Activated CD8-positive, alpha-beta memory T cell treated with anti-CD3 and anti-CD28 coated beads for 24 hours (primary cell): ENCODE measurements around the gene INPP5D.

Experiments
- DNase-seq: peaks from one replicate; pipeline ENCODE4 v3.0.0-alpha.2; 2020

The INPP5D gene

DNA sequence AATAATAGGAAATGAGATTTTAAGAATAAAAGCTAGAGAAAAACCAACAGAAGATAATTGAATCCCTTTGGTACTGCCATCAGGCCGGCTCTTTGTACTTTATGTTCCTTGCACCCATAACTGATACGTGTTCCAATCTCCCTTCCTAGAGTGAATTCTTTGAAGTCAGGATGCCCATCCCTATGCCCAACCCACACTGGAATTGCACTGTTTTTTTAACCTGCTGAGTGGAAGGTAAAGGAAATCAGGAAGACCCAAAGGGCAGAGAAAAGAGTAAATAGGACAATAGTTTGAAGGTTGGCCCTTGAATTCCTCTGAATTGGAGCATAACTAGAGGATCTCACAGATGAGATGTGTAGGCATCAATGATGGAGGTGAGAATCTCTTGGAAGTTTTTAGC lies 187.0 kb downstream of the INPP5D start:
- DNase-seq: no peak

DNA sequence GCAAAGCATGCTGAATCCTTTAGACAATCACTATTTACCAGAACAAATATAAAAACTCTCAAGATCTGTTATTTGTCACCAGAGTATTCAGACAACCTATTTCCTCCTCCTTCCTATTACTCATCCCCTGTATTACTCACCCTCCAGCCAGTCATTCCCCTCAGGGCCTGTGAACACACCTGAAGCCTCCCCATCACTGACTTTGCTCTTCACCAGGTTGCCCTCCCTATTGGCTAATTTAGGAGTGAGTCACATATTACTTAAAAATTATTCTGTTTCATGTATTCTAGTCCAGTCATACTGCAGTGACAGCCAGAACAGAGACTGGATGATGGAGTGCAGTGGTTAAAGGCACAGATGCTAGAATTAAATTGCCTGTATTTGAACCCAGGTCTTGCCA lies 187.6 kb downstream of the INPP5D start:
- DNase-seq: no peak

GRCh38 chr2:233248999-233249398 lies 188.9 kb downstream of the INPP5D start:
- DNase-seq: no peak

GRCh38 chr2:233250568-233250967 lies 190.4 kb downstream of the INPP5D start:
- no peak for DNase-seq

- DNase-seq: no peak
Observed at GRCh38 chr2:233250985-233251305, 190.8 kb downstream of the INPP5D start.

DNA sequence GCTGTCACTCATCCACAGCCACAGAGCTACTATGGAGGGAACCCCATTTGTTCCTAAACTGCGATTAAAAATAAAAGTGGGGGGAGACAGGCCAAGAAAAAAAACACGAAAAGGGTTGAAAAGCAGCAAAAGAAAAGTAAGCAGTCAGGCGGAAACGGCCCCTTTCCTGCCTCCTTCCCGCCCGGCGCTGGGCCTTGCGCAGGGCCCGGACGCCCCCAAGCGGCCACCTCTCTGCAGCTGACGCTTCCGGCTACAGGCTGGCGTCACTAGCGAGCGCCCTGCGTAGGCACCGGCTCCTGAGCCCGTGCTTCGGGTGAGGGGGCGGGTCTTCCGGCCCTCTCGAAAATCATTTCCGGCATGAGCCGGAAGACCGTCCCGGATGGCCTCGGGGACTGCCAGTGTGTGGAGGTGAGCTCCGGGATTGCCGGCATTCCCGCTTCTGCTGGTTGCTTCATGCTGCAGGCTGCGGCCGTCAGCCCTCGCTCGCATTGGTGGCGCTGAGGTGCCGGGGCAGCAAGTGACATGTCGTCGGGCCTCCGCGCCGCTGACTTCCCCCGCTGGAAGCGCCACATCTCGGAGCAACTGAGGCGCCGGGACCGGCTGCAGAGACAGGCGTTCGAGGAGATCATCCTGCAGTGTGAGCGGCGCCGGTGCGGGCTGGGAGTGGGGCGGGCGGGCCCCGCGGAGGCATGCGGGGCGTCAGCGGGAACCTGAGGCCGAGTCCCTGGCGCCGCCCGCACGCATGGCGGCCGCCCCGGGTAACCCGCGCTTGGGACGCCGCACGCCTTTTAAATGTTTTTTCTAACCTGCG lies 191.4 kb downstream of the INPP5D start, which contains the start of gene ATG16L1:
Gene ATG16L1 (plus strand): TSS at position 368 of the 811 bp plus-strand sequence. CDS start 155 bp downstream, at position 523.
- peak; percentile 94 for DNase-seq

DNA sequence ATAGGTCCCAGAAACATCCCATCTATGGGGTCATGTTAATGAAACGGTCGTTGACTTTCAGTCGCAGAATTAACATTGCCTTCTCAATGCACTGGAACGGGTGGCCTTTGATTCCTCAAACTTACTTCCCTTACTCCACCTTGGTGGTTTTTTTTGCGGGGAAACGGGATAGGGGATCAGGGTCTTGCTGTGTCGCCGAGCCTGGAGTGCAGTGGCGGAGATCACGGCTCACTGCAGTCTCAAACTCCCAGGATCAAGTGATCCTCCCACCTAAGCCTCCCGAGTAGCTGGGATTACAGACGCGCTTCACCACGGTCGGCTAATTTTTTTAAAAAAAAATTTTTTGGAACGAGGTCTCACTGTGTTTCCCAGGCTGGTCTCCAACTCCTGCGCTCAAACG lies 192.1 kb downstream of the INPP5D start:
- no peak for DNase-seq

DNA sequence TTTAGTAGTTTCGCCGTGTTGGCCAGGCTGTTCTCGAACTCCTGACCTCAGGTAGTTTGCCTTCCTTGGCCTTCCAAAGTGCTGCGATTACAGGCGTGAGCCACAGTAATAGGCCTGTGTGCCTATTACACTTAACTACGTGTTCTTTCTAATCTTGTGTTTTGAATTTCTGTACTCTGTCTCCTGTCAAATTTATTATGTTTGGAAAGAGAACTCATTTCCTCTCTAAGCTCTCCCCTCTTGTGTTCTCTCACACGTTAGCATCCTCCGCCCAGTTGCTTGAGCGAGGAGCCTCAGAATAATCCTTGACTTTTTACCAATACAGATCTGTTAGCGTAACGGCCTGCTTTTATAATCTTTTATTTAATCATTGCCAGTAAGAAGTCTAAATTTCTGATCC lies 195.0 kb downstream of the INPP5D start:
- no peak for DNase-seq

DNA sequence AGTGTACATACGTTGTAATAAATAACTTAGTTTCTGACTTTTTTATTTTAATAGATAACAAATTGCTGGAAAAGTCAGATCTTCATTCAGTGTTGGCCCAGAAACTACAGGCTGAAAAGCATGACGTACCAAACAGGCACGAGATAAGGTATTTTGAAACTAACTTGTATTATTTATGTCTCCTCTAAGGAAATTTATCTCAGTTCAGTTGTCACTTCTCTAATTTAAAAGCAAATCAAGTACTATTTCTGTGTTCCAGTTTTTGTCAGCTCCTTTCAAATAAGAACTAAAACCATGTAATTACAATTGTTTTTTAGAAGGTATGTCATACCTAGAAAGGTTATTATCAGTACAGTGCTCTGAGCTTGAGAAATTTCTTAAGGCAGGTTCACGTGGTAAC lies 195.9 kb downstream of the INPP5D start:
- DNase-seq: no peak
